Measurements from ENCODE around the gene TXNRD2.

TXNRD2 gene

GRCh38 chr22:19905347-19906276 is 36.0 kb downstream of the TXNRD2 start:
- DNase-seq (ENCODE audit: low read depth in 2 of 2): no peak

GRCh38 chr22:19904935-19905334 is 36.7 kb downstream of the TXNRD2 start:
- DNase-seq (ENCODE audit: low read depth in 2 of 2): no peak

DNA sequence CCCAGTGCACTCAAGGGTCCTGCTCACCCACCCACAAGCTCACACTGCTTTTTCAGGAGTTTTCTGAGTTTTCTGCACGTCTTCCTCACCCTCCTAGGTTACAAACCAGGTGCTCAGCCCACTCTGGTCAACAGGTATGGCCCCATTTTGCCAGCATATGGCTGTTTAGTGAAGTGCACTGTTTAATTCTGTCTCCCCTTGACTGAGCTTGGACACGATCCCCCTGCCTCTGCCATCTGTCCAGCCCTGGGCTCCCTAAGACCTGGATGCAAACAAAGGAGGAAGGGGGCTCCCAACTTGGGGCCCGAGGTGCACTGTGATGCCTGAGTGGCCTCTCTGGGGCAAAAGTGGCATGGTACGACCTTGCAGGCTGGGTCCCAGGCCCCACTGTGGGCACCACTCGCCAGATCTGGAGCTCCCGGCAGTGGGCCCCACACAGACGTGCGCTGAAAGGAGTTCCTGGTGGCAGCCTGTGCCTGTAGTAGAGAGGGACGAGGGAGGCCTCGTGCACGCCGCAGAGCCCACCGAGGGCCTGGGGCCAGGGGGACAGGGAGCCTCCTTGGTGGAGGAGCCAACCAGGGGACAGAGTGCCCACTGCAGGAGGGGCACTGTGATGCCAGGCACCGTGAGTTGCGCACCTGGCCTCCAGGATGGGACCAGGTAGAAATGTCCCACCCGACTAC is 37.3 kb downstream of the TXNRD2 start:
- DNase-seq (ENCODE audit: low read depth in 2 of 2): no peak

DNA sequence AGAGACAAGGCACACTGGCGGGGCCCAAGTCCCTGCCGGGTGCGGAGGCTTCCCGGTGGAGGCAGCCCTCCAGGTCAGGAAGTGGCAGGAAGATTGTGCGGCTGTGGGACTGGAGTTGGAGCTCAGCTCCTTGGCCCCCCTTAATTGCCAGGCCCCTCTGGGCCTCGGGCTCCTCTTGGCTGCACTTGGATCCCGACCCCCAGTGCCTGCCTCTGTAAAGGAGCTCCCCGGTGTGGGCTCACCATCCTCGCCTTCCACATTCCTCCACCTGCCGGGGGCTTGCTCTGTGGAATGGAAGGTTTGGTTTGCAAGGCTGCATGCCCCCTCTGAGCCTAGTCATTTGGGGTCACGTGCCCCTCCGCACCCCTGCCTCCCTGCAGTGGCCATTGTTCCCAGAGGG is 38.1 kb downstream of the TXNRD2 start:
- DNase-seq (ENCODE audit: low read depth in 2 of 2): no peak

- DNase-seq (ENCODE audit: low read depth in 2 of 2): no peak
Observed at GRCh38 chr22:19903031-19903430, 38.6 kb downstream of the TXNRD2 start.

DNA sequence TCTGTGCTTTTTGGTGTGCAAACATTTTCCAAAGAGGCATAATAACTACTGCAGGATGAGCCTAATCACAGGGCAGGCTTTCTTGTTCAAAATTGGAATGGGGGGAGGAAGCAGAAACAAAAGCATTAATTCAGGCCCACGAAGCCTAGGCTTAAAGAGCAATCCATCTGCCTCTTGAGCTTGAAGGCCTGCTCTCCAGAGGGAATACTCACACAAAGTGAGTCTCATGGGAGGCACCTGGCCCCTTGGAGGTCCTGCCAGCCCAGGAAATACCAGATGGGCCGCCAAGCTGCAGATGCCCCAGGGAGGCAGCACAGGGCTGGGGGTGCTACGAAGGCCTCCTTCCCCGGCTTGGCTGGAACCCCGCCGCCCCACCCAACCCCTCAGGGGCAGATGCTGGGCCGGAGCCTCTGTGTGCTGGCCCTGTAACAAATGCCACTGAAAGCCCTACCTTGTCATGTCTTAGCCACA is 39.3 kb downstream of the TXNRD2 start:
- DNase-seq (ENCODE audit: low read depth in 2 of 2): no peak

DNA sequence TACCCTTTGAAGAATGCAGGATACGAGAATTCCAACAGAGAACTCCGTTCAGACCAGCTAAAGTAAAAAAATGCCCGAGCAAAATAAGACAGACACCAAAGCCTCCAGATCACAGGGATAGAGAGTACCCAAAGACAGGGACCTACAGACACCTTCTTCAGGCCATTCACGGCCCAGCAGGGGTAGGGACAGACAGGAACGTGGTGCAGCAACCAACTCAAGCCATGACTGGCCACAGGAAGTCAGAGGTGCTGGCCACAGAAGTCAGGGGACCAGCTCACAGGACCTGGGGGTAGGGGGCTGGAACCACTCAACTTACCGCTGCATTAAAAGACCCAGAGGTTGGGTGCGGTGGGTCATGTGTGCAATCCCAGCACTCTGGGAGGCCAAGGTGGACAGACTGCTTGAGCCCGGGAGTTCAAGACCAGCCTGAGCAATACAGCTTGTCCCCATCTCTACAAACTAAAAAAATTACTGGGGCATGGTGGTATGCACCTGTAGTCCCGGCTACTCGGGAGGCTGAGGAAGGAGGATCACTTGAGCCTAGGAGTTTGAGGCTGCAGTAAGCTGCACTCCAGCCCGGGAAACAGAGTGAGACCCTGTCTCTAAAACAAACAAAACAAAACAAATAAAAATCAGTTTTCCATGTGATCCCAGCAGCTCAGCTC is 39.9 kb downstream of the TXNRD2 start:
- no peak for DNase-seq (ENCODE audit: low read depth in 2 of 2)

DNA sequence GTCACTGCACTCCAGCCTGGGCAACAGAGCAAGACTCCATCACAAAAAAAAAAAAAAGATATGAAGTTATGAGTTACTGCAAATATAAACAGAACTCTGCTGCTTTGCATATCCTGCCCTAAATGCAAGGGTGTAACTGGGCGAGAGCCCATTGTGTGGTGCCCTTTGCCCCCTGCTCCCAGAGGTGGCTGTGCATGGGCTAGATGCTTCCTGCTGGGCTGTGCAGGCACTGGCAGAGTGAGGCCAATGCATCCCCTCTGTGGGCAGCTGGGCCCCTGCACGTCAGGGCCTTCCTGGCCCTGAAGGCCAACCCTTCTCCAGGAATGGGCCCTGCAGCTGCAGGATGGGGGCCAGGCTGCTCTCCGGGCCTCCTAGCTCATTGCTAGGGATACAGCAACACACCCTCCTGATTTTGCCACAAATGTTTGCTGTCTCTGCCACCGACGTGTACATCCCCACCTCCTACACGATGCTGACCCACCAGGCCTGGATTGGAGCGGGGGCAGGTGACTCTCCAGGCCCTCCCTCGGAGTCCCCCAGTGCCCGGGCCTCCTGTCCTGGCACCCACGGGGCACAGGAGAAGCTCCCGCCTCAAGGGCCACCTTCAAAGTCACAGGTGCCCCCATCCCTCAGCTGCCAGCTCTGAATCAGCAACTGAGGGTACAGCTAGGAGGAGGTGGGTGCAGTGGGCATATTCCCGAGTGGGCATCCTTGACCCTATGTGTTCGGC is 40.7 kb downstream of the TXNRD2 start:
- DNase-seq (ENCODE audit: low read depth in 2 of 2): no peak

- no peak for DNase-seq (ENCODE audit: low read depth in 2 of 2)
Observed at GRCh38 chr22:19898831-19899567, 42.6 kb downstream of the TXNRD2 start.

DNA sequence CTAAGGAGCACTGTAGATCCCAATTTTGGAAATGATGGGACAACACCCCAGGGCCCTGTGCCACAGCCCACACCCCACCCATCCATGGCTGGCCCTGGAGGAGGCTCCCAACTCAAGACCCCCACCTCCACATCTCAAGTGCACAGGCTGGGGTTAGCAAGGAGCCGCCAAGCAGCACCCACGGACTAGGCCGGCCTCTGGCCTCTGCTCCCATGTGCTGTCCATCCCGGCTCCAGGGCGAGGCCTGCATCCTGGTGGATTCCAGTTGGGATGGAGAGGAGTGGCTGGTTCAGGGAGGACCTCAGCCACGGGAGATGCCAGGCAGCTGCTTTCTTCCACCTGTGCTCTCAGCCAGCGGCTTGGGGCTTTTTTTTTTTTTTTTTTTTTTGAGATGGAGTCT is 43.5 kb downstream of the TXNRD2 start:
- DNase-seq (ENCODE audit: low read depth in 2 of 2): no peak

DNA sequence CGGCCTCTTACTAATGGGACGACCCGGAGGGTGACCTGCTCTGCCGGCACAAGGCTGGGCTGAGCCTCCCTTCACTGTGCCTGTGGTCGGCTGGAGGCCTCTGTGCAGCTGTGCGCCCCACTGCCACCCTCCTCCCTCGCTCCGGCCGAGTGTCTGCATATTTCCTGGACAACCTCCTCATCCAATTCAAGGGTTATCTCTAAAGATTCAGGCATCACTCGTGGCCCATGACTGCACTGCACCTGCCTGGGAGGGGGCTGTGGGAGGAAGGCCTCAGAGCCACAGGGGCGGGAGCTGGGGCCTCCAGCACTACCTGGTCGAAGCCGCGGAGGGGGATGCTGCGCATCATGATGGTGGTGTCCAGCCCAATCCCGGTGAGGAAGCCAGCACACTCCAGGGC is 43.9 kb downstream of the TXNRD2 start:
- DNase-seq (ENCODE audit: low read depth in 2 of 2): no peak

DNA sequence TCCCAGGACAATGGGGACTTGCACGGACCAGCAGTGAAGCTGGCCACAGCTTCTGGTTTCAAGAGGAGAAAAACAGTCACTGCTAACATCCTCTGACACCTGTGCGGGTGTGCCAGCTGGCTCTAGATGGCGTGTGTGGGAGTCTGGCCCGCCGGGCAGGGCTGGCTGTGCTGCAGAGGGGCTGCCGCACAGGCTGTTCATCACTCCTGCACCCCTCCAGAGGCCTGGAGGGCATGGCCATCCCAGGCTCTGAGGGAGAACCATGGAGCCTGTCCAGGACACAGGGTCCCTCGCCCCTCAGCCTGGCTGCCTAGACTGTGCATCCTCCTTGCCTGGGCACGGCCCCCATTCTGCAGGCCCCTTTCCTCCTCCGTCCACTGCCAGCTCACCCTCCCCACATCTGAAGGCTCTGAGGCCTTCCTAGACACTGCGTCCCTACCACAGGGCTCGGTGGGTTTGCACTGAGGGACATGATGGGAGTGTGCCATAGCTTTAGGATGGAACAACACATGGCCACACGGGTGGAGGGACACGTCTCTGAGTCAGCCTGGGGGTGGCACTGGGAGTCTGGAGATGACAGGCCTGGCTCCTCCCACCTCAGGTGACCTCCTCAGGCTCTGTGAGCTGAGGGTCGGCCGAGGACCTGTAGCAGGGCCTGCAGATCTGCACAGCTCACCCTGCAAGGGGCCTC is 44.8 kb downstream of the TXNRD2 start:
- no peak for DNase-seq (ENCODE audit: low read depth in 2 of 2)

DNA sequence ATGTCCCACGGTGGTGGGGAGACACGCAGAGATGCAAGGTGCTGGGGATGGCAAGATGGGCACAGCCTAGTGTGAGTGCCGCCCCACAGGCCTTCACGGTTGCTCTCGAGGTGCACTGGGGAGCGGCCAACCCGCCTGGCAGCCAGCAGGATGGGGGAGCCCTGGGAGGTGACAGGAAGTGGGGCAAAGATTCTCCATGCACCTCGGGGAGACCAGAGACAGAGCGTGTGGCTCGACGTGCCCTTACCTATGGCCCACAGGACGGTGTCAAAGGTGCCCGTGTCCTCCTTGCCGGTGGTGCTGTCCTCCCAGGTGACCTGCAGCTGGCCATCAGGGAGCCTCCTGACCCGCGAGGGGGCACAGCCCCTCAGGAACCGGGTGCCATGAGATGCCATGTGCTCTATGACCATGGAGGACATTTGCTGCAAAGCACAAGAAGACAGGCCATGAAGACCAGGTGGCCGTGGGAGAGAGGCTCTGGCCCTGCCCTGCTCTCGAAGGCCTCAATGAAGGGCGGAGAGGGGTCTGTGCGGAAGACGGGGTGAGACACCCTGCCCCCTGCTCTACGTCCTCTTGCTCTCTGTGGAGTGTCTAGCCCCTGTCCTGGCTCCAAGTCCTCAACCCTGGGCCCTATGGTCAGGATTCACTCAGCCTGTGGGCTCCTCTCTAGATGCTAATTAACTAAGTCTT is 46.3 kb downstream of the TXNRD2 start:
- DNase-seq (ENCODE audit: low read depth in 2 of 2): no peak

- DNase-seq (ENCODE audit: low read depth in 2 of 2): no peak
Observed at GRCh38 chr22:19893363-19893762, 48.3 kb downstream of the TXNRD2 start.

GRCh38 chr22:19892925-19893324 is 48.7 kb downstream of the TXNRD2 start:
- DNase-seq (ENCODE audit: low read depth in 2 of 2): no peak

GRCh38 chr22:19892257-19892879 is 49.2 kb downstream of the TXNRD2 start:
- DNase-seq (ENCODE audit: low read depth in 2 of 2): no peak

GRCh38 chr22:19891317-19892256 is 50.0 kb downstream of the TXNRD2 start:
- peak; percentile 40 to 44 for DNase-seq (ENCODE audit: low read depth in 2 of 2)
